Measurements from ENCODE around the gene SFTPA1.
"Not testable (repeated sequence)": the region's sequence is repeated elsewhere in the genome, so short reads cannot be mapped to it uniquely, and the experiment has no call there.

Gene SFTPA1

DNA sequence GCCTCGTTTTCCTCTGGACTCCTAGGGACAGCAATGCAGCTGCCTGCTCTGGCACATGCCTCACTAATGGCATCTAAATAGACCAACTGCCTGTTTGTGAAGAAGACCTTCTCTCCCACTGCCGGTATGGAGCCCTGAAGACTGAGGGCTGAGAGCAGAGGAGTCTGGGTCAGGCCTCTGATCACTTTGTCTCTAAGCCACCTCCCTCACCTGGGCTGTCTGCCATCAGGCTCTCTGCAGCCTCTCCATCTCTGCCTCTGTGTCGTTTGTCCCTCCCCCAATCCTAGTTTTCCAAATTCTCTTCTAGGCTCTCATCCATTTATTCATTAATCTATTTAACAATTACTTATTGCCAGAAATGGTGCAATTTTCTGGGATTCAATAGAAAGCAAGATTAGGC is 15.2 kb upstream of the SFTPA1 start:
- H3K4me3 ChIP-seq (ENCODE audit: low read depth, low read length): no peak overlapping the region
- in situ Hi-C loops (cut with HindIII; ENCODE audit: low sequenced_read_pairs): no loop called here
- no peak for TF ChIP-seq CTCF (IDR thresholded peaks at IDR 0.05; ENCODE audit: low read depth, low read length)
- no peak for DNase-seq (ENCODE audit: low read depth, low spot score)

GRCh38 chr10:79599644-79600043 is 11.1 kb upstream of the SFTPA1 start:
- H3K4me3 ChIP-seq (ENCODE audit: low read depth, low read length); in situ Hi-C loops (cut with HindIII; ENCODE audit: low sequenced_read_pairs); DNase-seq (ENCODE audit: low read depth, low spot score): not testable (repeated sequence)

DNA sequence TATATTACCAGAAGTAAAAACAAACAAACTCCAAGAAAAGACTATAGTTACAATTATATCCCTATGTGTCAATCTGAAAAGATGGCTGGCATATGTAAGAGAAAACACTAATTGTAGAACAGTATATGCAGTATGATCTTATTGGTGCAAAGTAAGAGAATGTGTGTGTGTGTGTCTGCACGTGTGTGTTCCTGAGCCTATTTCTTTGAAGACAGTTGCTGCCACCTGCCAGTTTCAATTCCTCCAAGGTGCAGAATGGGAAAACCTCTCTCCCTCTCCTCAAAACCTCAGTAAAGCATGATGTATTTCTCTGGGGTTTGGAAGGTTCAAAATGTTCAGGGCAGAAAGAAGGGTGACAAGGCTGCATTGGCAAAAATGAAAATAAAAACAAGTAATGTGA is 8.8 kb upstream of the SFTPA1 start:
- no peak overlapping the region for H3K4me3 ChIP-seq (ENCODE audit: low read depth, low read length)

GRCh38 chr10:79602953-79603352 is 7.8 kb upstream of the SFTPA1 start:
- no peak for DNase-seq (ENCODE audit: low read depth, low spot score)
- in situ Hi-C loops (cut with HindIII; ENCODE audit: low sequenced_read_pairs): no loop called here
- H3K4me3 ChIP-seq (ENCODE audit: low read depth, low read length): no peak overlapping the region
- no peak for TF ChIP-seq CTCF (IDR thresholded peaks at IDR 0.05; ENCODE audit: low read depth, low read length)

More for the DNA sequence above, 8.8 kb upstream of the SFTPA1 start:
- no peak for DNase-seq (ENCODE audit: low read depth, low spot score)
- in situ Hi-C loops (cut with HindIII; ENCODE audit: low sequenced_read_pairs): no loop called here
- no peak for TF ChIP-seq CTCF (IDR thresholded peaks at IDR 0.05; ENCODE audit: low read depth, low read length)

GRCh38 chr10:79604294-79604693 is 6.4 kb upstream of the SFTPA1 start:
- H3K4me3 ChIP-seq (ENCODE audit: low read depth, low read length): no peak overlapping the region
- in situ Hi-C loops (cut with HindIII; ENCODE audit: low sequenced_read_pairs): no loop called here
- no peak for DNase-seq (ENCODE audit: low read depth, low spot score)
- TF ChIP-seq CTCF (IDR thresholded peaks at IDR 0.05; ENCODE audit: low read depth, low read length): no peak

DNA sequence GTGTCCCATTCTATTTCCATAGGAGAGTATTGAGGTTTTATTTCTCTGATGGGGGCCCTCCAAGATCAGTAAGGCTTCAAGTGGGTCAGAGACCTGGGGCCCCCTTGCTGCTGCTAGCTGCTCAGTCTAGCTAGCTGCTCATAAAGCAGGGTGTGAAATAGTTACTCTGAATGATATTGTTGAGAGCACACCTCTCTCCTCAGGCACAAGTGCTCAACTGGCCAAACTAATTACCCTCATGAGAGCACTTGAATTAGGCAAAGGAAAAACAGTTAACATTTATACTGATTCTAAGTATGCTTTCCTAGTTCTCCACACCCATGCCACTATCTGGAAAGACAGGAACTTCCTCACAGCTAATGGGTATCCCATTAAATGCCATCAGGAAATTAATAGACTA is 5.4 kb upstream of the SFTPA1 start:
- DNase-seq (ENCODE audit: low read depth, low spot score): no peak
- in situ Hi-C loops (cut with HindIII; ENCODE audit: low sequenced_read_pairs): no loop called here
- H3K4me3 ChIP-seq (ENCODE audit: low read depth, low read length): no peak overlapping the region
- TF ChIP-seq CTCF (IDR thresholded peaks at IDR 0.05; ENCODE audit: low read depth, low read length): no peak

- TF ChIP-seq CTCF (IDR thresholded peaks at IDR 0.05; ENCODE audit: low read depth, low read length): peak; percentile 58
- H3K4me3 ChIP-seq (ENCODE audit: low read depth, low read length): no peak overlapping the region
- in situ Hi-C loops (cut with HindIII; ENCODE audit: low sequenced_read_pairs): no loop called here
- DNase-seq (ENCODE audit: low read depth, low spot score): peak; percentile 1
These were observed 2.0 kb upstream of the SFTPA1 start for GRCh38 chr10:79608505-79609375.

- in situ Hi-C loops (cut with HindIII; ENCODE audit: low sequenced_read_pairs); H3K4me3 ChIP-seq (ENCODE audit: low read depth, low read length): not testable (repeated sequence)
- peak; percentile 2 for DNase-seq (ENCODE audit: low read depth, low spot score)
These were observed 646 bp downstream of the SFTPA1 start for GRCh38 chr10:79611193-79611976.

Data from astrocyte of the spinal cord (primary cell).